NCI-H2107 treated with DMSO at 0.1 percent for 48 hours (cell line): Measurements from ENCODE around the gene SPINK1.
"Not testable (repeated sequence)": the region's sequence is repeated elsewhere in the genome, so short reads cannot be mapped to it uniquely, and the experiment has no call there.

ENCODE experiments used
- DNase-seq: peaks from one replicate; lab custom pipeline; 2025; ENCODE audit not compliant: unreplicated experiment; lab: John Stamatoyannopoulos, UW

Gene SPINK1, protein sequence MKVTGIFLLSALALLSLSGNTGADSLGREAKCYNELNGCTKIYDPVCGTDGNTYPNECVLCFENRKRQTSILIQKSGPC

DNA sequence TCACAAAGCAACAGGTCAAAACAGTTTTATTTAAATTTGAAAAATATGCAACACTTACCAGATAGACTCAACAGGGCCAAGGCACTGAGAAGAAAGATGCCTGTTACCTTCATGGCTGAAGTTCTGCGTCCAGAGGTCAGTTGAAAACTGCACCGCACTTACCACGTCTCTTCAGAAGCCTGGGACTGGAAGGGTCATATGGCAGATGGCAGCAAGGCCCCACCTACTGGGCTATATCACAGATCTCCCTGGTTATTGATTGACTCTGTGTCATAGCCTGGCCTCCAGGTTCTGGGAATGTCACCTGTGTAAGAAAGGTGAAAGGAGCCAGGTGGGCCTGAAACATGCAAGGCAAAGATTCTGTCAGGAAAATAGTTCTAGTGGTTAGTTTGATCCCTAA, at the start of gene SPINK1:
SPINK1 (minus strand) TSS at position 207 of the 400 bp plus-strand sequence; CDS start at position 113, 94 bp downstream.
- DNase-seq, result no peak

DNA sequence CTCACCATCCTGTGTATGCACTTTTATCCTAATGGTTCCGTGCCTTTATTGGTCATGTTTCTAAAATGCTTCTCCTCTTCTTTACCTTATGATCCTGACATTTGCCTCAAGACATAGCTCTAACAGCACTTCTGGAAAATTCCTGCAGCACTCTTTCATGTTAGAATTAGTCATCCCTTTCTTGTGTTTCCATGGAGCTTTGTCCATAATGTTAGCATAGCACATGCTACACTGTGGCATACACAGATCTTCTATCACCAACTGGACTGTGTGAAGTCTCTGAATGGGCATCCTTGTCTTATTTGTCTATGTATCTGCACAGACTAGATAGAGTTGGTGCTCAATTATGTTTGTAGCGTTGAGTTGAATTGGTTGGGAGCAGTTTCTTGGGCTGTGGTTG, 49.0 kb upstream of the SPINK1 start:
- DNase-seq, result no peak

DNA sequence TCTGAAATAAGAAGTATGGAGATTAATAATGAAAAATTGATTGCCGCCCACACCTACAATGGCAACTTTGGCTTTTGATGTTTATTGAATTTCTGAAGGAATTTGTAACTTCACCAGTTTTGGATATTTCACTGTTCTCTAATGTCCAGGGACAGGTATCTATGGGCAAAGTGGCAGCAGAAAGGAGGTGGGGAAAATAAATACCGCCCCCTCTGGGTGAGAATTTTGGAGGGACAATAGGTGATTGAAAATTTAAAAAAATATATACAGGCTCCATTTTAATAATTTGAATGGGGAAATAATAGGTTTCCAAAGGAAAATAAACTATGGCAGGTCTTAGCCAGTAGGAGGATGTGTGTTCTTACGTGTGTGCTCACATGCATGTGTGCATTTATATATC, 48.3 kb upstream of the SPINK1 start:
- DNase-seq, result no peak

DNA sequence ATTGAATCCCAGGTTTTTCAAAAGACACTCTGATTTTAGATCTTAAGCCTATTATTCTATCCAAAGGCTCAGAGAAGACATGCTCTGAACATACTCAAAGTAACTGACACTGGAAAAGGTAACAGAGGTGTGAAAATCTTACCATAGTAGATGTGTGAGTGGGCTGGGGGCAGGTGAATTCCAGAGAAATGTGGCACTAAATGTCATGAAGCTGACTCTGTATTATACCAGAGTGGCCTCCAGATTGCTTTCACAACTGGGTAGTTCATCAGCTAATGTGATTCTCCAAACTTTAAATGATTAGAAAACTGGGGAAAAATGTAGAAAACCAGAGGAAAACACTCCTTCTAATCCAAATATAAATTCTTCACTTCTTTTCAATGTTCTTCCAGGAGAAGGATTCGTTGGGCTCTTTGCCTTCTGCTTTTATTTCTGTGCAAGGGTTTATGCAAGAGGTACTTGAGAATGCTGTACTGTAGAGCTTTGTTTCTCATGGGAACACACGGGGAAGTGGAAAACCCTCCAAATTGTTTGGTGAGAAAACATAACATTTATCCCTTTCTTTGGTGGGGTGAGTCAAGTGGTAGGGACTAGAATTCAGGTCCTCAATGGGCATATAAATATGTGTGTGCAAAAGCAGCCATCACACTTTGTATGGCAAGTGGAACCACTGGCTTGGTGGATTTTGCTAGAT, 46.7 kb upstream of the SPINK1 start, which contains the start of gene SCGB3A2:
SCGB3A2 (plus strand) TSS at position 646 of the 694 bp plus-strand sequence. CDS start 93 bp downstream, outside the sequence.
- DNase-seq, result no peak

DNA sequence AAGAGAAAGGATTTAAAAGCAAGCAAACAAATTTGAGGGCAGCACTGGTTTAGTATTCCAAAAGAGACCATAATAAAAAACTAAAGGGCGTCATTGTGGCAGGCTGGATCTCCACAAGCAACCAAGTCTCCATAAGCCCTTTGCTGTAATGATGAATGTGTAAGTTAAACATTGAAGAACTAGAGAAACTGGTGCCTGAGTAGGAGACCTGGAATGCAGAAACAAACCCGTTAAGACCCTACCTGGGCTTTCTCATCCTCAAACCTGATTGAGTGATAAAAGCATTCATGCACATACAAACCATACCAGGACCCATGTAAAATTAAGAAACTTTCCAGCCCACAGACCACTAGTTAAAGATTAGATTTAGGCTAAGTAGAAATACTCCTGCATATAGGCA, 45.2 kb upstream of the SPINK1 start:
- DNase-seq, result no peak

DNA sequence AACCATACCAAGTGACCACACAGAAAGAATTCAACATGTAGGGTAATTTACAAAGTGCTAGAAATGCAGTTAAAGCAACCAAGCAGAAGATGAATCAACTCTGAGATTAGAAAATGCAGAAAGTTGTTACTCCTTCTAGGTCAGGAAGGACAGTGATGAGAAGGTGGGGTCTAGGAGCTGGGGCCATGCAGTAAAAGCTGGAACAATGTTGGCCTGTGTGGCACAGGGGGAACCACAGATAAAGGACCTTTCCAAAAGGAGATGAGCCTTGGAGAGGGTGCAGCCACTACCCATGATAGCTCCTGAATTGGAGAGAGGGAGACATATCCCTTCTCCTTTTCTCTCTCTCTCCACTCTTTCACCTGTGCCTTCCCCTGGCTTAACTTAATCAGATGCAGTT, 44.7 kb upstream of the SPINK1 start:
- no peak for DNase-seq

DNA sequence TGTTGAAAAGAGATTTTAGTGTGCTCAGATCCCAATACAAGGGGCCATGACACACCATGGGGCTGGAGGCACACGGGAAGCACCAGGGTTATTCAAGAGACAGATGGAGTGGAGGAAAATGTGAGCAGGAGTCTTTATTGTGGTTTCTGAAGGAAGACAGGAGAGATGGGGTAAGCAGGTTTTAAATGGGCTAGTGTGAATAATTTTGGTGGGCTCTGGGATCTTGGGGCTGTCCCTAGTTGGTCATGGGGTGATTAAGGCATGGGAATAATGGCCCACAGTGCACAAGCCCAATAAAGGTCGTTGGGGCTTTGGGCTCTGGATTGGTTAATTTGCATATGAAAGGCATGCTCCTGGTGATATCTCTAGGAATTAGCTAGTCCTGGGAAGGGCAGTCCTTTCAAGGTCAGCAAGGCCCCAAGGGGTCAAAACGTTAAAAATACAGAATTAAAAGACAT, 43.5 kb upstream of the SPINK1 start:
- no peak for DNase-seq

DNA sequence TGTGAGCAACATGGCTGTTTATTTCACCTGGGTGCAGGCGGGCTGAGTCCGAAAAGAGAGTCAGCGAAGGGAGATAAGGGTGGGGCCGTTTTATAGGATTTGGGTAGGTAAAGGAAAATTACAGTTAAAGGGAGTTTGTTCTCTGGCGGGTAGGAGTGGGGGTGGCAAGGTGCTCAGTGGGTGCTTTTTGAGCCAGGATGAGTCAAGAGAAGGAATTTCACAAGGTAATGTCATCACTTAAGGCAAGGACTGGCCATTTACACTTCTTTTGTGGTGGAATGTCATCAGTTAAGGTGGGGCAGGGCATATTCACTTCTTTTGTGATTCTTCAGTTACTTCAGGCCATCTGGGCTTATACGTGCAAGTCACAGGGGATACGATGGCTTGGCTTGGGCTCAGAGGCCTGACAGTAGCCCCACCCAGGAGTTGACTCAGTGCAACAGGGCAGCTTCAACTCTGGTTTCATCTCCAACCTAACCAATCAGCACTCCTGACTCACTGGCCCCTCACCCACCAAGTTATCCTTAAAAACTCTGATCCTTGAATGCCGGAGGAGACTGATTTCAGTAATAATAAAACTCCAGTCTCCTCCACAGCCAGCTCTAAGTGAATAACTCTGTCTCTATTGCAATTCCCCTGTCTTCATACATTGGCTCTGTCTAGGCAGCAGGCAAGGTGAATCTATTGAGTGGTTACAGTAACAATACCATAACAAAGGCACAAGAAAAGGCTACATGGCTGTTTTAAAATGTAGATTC, 42.8 kb upstream of the SPINK1 start:
- not testable (repeated sequence) for DNase-seq

DNA sequence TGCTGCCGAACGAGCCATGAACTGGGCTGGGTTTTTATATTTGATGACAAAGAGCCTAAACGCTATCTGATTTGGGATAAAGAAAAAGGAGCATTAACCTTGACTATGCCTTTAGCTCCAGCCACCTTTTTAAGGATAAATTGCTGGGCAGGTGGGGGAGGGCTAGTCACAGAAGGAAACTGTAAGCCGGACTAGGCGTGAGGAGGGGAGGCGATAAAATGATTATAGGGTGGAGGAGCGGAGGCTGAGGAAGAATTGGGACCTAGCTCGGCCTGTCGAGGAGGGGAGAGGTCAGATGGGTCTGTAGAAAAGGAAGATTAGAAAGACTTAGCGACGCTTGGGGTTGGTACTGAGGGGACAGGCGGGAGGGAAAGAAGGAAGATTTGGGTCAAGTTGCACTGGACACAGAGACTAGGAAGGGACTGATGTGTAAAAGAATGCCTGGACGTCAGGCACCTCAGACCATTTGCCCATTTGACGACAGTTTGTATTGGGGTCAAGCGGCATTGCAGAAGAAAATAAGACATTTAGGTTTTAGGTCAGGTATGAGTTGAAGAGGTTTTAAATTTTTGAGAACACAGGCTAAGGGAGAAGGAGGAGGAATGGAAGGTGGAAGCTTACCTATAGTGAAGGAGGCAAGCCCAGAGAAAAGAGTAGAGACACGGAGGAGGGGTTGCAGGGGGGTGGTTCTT, 41.4 kb upstream of the SPINK1 start:
- DNase-seq, result not testable (repeated sequence)

DNA sequence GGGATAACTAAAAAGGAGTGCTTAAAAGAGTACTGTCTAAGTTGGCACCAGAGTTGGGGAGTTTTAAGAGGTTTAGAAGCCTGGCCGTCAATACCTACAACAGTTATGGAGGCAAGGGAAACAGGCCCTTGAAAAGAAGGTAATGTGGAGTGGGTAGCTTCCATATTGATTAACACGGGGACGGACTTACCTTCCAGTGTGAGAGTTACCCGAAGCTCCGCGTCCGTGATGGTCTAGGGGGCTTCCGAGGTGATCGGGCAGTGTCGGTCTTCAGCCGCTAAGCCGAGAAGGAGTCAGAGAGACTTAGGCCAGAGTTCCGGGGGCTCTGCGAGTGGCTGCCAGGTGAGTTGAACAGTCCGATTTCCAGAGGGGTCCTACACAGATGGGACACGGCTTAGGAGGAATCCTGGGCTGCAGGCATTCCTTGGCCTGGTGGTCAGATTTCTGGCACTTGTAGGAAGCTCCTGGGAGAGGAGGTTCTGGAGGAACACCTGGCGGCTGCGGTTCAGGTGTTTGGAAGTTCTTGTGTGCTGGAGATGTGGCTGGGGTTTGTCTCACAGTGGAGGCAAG, 40.6 kb upstream of the SPINK1 start:
- DNase-seq, result not testable (repeated sequence)

DNA sequence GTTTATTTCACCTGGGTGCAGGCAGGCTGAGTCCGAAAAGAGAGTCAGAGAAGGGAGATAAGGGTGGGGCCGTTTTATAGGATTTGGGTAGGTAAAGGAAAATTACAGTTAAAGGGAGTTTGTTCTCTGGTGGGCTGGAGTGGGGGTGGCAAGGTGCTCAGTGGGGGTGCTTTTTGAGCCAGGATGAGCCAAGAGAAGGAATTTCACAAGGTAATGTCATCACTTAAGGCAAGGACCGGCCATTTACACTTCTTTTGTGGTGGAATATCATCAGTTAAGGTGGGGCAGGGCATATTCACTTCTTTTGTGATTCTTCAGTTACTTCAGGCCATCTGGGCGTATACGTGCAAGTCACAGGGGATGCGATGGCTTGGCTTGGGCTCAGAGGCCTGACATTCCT, 38.4 kb upstream of the SPINK1 start:
- not testable (repeated sequence) for DNase-seq

DNA sequence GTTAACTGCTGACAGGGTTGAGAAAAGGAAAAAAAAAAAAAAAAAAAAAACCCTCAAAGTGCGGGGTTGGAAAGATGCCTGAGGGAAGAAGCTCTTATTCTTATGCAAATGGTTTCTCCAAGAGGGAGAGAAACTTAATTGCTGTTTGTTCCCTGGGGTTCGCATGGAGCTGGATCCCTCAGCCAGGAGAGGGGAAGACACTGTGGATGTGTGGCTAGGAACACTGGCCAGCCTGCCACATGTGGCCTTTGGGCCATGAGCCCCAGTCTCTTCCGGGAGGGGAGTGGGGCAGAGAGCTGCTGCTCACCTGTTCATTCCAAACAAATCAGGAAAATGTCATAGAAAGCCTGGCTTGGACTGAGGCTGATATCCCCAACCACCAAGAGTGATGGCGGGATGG, 37.6 kb upstream of the SPINK1 start:
- no peak for DNase-seq

DNA sequence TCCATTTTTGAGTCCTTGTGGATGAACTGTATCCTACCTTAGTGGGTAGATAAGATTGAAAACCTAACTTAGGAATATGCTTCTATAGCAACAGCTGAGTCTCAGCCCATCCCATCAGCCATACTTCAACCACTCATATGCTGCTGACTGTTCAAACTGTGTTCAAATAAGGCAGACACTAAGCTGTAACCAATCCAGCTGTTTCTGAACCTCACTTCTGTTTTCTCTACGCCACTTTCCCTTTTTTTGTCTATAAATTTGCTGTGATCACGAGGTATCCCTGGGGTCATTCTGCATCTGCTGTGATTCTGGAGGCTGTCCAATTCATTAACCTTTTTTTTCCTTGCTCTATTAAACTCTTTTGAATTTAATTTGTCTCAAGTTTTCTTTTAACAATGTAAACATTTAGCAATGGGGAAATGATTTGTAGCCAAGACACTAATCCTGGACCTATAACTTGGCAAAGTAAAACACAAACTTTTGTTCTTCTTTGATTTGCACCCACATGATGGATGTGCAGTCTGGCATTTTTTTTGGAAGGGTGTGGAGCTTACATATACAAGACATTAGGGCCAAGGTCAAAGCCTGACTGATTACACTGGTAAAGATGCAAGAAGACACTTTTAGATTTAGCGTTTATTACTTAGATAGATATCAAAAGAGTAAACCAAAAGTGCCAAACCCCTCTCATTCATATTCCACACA, 32.1 kb upstream of the SPINK1 start:
- no peak for DNase-seq

DNA sequence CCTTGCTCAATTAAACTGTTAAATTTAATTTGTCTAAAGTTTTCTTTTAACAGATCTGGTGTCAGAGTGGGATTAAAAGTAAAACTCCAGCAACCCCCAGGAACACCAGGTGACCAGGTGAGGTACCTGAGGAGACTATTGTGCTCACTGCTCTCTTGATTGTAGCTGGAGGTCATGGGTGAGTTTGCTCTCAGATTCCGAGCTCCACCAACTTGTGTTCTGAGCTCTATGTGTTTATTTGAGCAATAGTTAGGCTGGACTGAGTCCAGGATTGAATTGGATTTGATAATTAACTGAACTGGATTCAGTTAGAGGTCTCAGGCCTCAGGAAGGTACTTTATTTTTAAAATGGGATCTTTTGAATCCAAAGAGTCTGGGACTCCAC, 29.2 kb upstream of the SPINK1 start:
- DNase-seq, result no peak

DNA sequence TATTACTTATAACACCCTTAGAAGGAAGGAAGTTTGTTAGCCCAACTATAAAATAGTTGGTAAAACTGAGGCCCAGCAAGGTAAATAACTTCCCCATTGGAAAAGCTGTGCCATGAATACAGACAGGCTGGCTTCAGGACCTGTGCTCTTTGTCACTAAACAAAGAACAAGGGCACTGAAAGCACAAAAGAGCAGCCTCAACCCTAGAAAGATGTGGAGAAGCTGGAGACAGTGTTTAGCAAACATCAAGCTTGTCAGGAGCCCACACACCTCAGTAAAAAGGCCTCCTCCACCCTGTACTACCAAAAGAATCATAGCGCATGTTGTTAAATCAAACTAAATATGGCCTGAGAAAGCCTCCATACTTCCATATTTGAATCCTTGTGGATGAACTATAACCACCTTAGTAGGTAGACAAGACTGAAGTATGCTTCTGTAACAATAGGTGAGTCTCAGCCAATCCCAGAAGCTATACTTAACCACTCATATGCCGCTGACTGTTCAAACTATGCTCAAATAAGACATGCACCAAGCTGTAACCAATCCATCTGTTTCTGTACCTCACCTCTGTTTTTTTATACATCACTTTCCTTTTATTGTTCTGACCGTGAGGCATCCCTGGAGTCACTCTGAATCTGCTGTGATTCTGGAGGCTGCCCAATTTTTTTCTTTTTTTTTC, 28.6 kb upstream of the SPINK1 start:
- no peak for DNase-seq

DNA sequence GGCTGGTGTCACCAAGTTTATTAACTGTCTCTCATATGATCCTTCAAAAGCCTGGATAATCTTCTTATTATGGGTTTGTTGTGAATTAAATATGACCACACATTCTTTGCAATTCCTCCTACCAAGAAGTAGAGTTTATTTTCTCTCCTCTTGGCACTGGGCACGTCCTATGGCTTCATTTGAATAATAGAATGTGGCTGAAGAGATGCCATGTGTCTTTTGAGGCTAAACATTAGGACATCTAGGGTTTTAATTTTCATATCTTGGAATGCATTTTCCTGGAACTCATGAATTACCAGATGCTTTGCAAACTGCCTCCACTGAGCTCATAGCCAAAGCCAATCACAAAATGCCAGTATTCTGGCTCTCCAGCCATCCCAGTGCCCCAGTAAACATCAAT, 27.1 kb upstream of the SPINK1 start:
- DNase-seq, result no peak

DNA sequence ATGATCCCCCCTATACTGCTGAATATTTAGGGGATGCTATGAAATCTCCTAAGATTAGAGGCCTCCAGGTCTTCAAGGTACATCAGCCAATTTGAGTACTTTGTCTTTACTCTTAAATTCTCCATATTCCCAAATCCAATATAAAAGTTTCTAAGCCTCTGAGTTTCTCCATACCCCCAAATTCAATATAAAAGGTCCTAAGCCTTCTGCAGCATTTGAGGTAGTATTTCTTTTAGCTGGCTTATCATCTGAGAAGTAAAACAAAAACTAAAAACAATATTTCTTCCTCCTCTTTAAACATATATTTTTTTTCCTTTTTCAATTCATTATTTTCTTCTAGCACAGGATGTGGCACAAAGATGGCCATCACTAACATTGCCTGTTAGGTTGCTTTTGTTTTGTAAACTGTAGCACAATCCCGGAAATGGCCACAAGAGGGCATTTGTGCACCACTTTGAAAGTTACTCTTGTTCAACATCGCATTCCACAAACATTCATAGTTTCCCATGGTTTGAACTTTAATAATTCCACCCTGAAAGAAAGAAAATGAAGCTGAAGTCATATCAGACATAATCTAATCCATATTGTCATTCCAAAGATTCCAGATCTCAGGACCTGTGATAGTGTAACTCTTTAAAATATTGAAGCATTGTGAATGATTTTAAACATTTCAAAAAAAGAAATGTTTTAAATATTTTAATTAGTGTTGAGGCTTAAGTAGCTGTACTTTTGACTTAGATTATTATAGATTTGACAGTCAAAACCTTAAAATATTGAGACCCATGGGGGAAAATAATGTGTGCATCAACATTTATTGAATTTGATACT, 26.0 kb upstream of the SPINK1 start:
- no peak for DNase-seq

DNA sequence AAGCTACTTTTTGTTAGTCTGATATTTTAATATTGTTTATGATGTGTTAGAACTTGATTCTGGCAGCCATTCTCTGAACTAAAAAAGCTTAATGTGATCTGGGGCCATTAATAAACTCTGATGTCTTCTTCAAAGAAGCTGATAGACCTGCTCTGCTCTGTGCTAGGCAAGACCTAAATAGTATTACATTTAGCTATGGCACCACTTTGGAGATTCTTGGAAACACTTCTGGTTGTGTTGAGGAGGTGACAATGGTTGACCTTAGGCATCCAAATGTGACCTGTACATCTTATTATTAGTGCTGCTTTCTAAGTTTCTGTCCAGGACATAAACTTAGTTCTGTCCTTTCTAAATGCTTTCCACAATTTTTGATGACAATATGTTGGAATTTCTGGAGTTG, 25.3 kb upstream of the SPINK1 start:
- DNase-seq, result no peak

DNA sequence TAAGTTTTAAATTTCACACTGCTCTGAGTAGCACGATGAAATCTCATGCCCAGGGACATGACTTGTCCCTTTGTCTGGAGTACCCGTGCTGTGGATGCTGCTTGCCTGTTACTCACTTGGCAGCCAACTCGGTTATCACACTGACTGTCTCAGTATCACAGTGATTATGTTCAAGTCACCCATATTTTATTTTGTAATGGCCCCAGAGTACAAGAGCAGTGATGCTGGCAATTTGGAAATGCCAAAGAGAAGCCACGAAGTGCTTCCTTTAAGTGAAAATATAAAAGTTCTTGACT, 24.3 kb upstream of the SPINK1 start:
- no peak for DNase-seq
